Measurements from ENCODE around the gene KLHDC10. TPM values are rescaled to one million over a fixed set of nuclear protein-coding genes. Genes with fewer than 3 reads are reported as not detected.
A peak's percentile ranks its signal among the peaks of the same experiment; 100 is the strongest.

KLHDC10 gene
- total and polyA plus RNA-seq, 2 of the 13 experiments (the other 11 are each of a cell fraction or from before 2014, with no cell fraction given): 11.9 to 21.6 TPM

- TF ChIP-seq NFRKB (IDR thresholded peaks at IDR 0.05): no peak
- TF ChIP-seq TRIM22 (IDR thresholded peaks at IDR 0.05): no peak
- TF ChIP-seq ZNF687 (CRISPR knock-in tag; IDR thresholded peaks at IDR 0.05): peak; percentile 71; the same call in 1 of the 2 replicates
Observed at GRCh38 chr7:130143986-130144311, 73.6 kb downstream of the KLHDC10 start (continued).

GRCh38 chr7:130144312-130145171 is 74.2 kb downstream of the KLHDC10 start:
- H3K27ac ChIP-seq (ENCODE audit: extremely low read length, insufficient read depth, low read length): peak overlapping the region; percentile 53
- H3K4me3 ChIP-seq (replicated peaks in 1 of 3; ENCODE audit: insufficient read depth in 1 of 3, low read depth in 2 of 3, low read length in 3 of 3): peak overlapping the region in 2 of 3 experiments; percentile 0 to 30; a peak in 1 of 6 replicates
- peak overlapping the region; percentile 20 for H2AFZ ChIP-seq (ENCODE audit: low read length)
- peak overlapping the region; percentile 63 for H3K9ac ChIP-seq (ENCODE audit: insufficient read depth, low read depth, low read length)
- peak overlapping the region; percentile 68 for H3K4me2 ChIP-seq (ENCODE audit: low read depth, low read length)
- FAIRE-seq (peak; percentile 12), ATAC-seq (peak; percentile 78), DNase-seq (ENCODE audit: low spot score) (peak; percentile 75)
- ChIA-PET CTCF (ENCODE audit: low intra/inter-chr PET ratio, low total read pairs) (no interaction called here), POLR2A (interaction anchor here (2.2 kb wide), 1 partner anchor 61 kb away, joined by 7 read pairs; the partner anchor contains the start of gene TMEM209)
- 55% methylated on average over 12 of the region's 14 CpGs for WGBS (ENCODE audit: low lambda C conversion rate)
- H3K79me2 ChIP-seq (ENCODE audit: insufficient read depth, low read length): no peaks in the 10 kb centered on the region
- BruUV-seq (replicated peaks): no TSS peak
- intact Hi-C loops (cut with micrococcal nuclease; ENCODE audit: unreplicated experiment): no loop called here
- no peaks in the 10 kb centered on the region for H3K36me3 ChIP-seq (replicated peaks in 1 of 2; ENCODE audit: control insufficient read depth in 1 of 2, insufficient read depth in 2 of 2, low read length in 2 of 2)
- H3K9me3 ChIP-seq (ENCODE audit: low read length): no peaks in the 10 kb centered on the region
- in situ Hi-C loops (cut with HindIII; ENCODE audit: extremely low pct_ligation_motif_present, low pct_unique_long_range_greater_than_20kb): no loop called here
- H3K4me1 ChIP-seq (ENCODE audit: insufficient read depth, low read length): peaks cover 38% of the 10 kb centered on the region
- H3K27me3 ChIP-seq (ENCODE audit: control insufficient read depth in 1 of 2, insufficient read depth in 2 of 2, low read length in 2 of 2): no peaks in the 10 kb centered on the region
- no peaks in the 10 kb centered on the region for H4K20me1 ChIP-seq (ENCODE audit: insufficient read depth, low read length)
- TF ChIP-seq NCOA1 (CRISPR knock-in tag; IDR thresholded peaks at IDR 0.05) (no peak), TEAD3 (CRISPR knock-in tag; optimal IDR thresholded peaks at IDR 0.05; ENCODE audit: borderline replicate concordance) (peak; percentile 45), ZBTB7B (CRISPR knock-in tag; IDR thresholded peaks at IDR 0.05) (0 out of 2 replicates have a peak, but pooled peaks have one; percentile 50), TARDBP (CRISPR knock-in tag; IDR thresholded peaks at IDR 0.05) (peak; percentile 65; the same call in 1 of the 2 replicates)
